HG02759 (cell line): Measurements from ENCODE around the gene SLC32A1.

Experiments used
- ATAC-seq: cut with Tn5 transposase; IDR thresholded peaks from one replicate; pipeline ENCODE4 v1.9.1; 2021; ENCODE audit warnings: mild to moderate bottlenecking, moderate library complexity; ENCODE audit not compliant: unreplicated experiment

Gene SLC32A1

GRCh38 chr20:38723848-38724625 lies at the start of gene SLC32A1:
SLC32A1 (plus strand) TSS chr20:38724486; CDS start chr20:38724725, 239 bp downstream.
- ATAC-seq, result no peak

- no peak for ATAC-seq
These were observed 49.5 kb upstream of the SLC32A1 start for GRCh38 chr20:38674765-38675133.

- no peak for ATAC-seq
These were observed 47.7 kb upstream of the SLC32A1 start for GRCh38 chr20:38676576-38676975.

GRCh38 chr20:38680500-38681306 lies 43.6 kb upstream of the SLC32A1 start:
- no peak for ATAC-seq

- no peak for ATAC-seq
These were observed 39.0 kb upstream of the SLC32A1 start for GRCh38 chr20:38685271-38685670.

GRCh38 chr20:38685853-38686473 lies 38.3 kb upstream of the SLC32A1 start:
- no peak for ATAC-seq

GRCh38 chr20:38692436-38693411 lies 31.6 kb upstream of the SLC32A1 start:
- ATAC-seq, result no peak

GRCh38 chr20:38697306-38697705 lies 27.0 kb upstream of the SLC32A1 start:
- no peak for ATAC-seq

GRCh38 chr20:38698541-38698940 lies 25.7 kb upstream of the SLC32A1 start:
- ATAC-seq, result no peak

GRCh38 chr20:38700141-38700540 lies 24.1 kb upstream of the SLC32A1 start:
- no peak for ATAC-seq

GRCh38 chr20:38700926-38701325 lies 23.4 kb upstream of the SLC32A1 start:
- ATAC-seq, result no peak

- no peak for ATAC-seq
These were observed 20.8 kb upstream of the SLC32A1 start for GRCh38 chr20:38703526-38703925.

GRCh38 chr20:38704136-38704535 lies 20.1 kb upstream of the SLC32A1 start:
- ATAC-seq, result no peak

- ATAC-seq, result no peak
These were observed 17.8 kb upstream of the SLC32A1 start for GRCh38 chr20:38706509-38706908.

GRCh38 chr20:38714308-38714707 lies 10.0 kb upstream of the SLC32A1 start:
- ATAC-seq, result no peak

- ATAC-seq, result no peak
These were observed 8.6 kb upstream of the SLC32A1 start for GRCh38 chr20:38715646-38716045.

- no peak for ATAC-seq
These were observed 1.6 kb upstream of the SLC32A1 start for GRCh38 chr20:38722683-38723016.

- ATAC-seq, result no peak
These were observed 1.1 kb upstream of the SLC32A1 start for GRCh38 chr20:38723017-38723847.

GRCh38 chr20:38724626-38725147 lies 401 bp downstream of the SLC32A1 start:
- ATAC-seq, result no peak
